Skin epidermis (tissue), 12 donors: Measurements from ENCODE around the gene MGP.

ENCODE experiments used
- H3K27ac ChIP-seq, 21 experiments: fragments of 200-600 bp; sonication (generic) in 11 of 21; one replicate each; pipeline ENCODE4 v1.5.0; 2020; ENCODE audit warnings: mild to moderate bottlenecking in 3 of 21, inconsistent platforms in 2 of 21, moderate library complexity in 2 of 21
- H3K4me3 ChIP-seq, 7 experiments: fragments of 200-600 bp; sonication (generic) in 2 of 7; one replicate each; pipeline ENCODE4 v1.5.0; 2020; ENCODE audit warnings: inconsistent platforms in 2 of 7, mild to moderate bottlenecking in 2 of 7, moderate library complexity in 1 of 7

MGP gene

DNA sequence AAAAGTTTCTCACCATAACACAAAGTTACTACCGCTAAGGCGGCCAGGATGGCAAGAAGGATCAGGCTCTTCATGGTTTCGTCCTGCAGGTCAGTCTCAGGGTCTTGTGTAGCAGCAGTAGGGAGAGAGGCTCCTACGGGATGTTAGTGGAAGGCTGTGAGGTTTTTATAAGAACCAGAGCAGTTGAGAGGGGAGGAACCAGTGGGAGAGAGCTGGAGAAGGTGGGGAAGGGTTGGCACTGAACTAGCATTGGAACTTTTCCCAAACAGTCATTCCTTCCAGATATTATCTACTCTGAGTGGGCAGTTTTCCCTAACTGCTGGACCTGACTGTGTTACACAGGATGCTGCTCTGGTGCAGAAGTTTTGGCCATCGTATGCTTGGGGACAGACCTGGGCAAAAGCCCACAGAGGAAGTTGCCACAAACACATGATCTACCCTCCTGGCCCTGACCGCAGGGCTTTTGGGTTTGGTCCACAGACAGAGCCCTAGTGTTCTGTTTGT, at the start of gene MGP:
MGP (minus strand) TSS at position 137 of the 504 bp plus-strand sequence; CDS start at position 74, 63 bp downstream.
- H3K27ac ChIP-seq = peak within 1 kb of the TSS in 17 of 21 experiments; percentile 5 to 74 (median 55)
- peak within 1 kb of the TSS in 4 of 7 experiments; percentile 10 to 36 (median 16) for H3K4me3 ChIP-seq

DNA sequence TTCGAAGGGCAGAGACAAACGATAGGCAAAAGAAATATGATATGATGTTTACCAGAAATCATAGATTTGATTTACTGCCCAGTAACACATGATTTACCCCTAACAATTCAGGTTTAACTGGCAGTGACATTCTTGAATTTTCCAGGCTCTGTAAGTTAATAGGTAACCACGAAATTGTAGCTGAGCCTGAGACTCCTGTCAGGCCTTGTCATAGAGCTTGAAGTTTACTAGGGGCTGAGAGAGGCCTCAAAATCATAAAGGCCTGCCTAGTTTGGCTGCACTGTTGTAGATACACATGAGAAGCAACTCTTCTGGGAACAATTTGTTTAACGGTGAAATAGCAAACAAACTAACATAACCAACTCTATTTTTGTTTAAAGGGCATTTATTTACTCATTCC, 49.4 kb upstream of the MGP start:
- Histone ChIP-seq H3K27ac (no peak overlapping the region), H3K4me3 (no peak overlapping the region)

- H3K27ac ChIP-seq = no peak overlapping the region
- H3K4me3 ChIP-seq = no peak overlapping the region
These were observed 48.9 kb upstream of the MGP start for GRCh38 chr12:14934511-14934910.

DNA sequence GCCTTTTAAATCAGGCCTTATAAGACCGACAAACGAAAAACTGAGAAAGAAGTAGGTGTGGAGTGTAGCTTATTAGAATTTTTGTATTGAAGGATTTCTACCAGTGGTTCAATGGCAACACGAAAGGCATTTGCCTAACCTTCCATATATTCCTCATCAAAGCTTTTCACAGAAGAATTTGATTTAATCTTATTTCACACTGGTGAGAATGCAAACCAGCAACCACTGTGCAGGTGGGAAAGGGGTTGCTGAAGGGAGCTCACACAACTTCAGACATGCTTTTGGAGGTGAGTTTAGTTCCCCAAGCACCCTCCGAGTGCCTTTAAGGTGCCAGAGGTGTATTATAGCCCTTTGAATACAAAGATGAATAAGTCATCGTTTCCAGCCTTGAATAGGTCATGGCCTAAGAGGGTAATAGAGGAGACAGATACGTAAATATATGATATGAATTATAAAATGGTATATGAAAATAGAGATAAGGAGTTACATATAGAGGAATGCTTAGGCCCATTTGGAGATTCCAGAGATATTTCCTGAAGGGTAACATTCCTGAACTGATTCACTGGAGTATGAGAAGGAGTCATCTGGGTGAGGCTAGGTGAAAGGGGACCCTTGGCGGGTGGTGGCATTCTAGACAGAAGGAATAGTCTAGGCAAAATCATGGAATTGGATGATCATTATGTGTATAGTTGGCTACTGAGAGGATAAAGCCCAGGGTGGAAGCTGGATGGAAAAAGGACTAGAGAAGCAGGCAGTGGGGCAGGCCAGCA, 46.3 kb upstream of the MGP start:
- Histone ChIP-seq H3K4me3 (no peak overlapping the region), H3K27ac (no peak overlapping the region)

DNA sequence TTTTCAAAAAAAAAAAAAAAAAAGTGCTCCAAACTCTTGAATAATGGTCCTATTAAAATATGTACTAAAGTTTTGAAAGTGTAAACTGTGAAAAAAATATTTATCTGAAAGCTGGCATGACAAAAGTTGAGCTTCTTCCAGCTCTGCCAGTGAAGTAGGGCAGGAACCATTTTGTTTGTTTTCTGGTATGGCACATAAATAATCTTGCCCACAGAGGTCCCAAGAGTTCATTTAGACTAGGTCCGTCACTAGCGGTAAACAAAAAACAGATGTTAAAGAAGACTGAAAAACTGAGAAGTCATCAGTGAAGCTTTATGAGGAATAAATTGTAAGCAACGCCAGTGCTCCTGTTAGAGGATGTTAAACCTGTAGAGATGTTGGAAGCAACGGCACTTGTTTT, 45.7 kb upstream of the MGP start:
- no peak overlapping the region for H3K27ac ChIP-seq
- H3K4me3 ChIP-seq = no peak overlapping the region

- H3K4me3 ChIP-seq = no peak overlapping the region
- H3K27ac ChIP-seq = no peak overlapping the region
These were observed 44.6 kb upstream of the MGP start for GRCh38 chr12:14930299-14930698.

DNA sequence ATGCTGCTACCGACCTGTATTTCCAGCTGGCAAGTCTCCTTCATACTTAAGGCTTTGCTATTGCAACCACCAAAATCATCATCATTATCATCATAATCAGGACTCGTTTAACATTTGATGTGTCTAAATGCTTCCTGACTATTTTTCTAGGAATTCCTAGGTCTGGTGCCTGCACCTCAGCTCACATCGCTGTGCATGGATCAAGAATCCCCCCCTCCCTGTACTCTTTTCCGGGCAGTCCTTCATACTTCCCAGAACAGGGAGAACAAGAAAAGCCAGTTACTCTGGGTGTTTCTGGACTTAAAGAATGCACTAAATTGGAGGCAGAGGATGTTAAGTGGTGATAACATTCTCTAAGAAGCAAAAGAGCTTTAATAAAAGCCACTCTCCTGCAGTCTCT, 43.3 kb upstream of the MGP start:
- peak overlapping the region in 13 of 21 experiments; percentile 3 to 77 (median 29) for H3K27ac ChIP-seq
- peak overlapping the region in 1 of 7 experiments; percentile 15 for H3K4me3 ChIP-seq

GRCh38 chr12:14927267-14927666, 41.6 kb upstream of the MGP start:
- H3K27ac ChIP-seq = no peak overlapping the region
- no peak overlapping the region for H3K4me3 ChIP-seq

- no peak overlapping the region for H3K4me3 ChIP-seq
- no peak overlapping the region for H3K27ac ChIP-seq
These were observed 38.9 kb upstream of the MGP start for GRCh38 chr12:14924541-14924940.

DNA sequence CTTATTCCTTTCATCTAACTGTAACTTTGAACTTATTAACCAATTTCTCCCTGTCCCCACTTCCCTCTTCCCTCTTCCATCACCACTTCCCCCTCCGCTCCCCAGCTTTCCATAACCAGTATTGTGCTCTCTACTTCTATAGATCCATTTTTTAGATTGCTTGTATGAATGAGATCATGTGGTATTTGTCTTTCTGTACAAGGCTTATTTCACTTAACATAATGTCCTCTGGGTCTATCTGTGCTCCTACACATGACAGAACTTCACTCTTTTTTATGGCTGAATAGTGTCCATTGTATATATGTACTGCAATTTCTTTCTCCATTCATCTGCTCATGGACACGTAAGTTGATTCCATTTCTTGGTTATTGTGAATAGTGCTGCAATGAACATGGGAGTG, 38.3 kb upstream of the MGP start:
- Histone ChIP-seq H3K27ac (no peak overlapping the region), H3K4me3 (no peak overlapping the region)

DNA sequence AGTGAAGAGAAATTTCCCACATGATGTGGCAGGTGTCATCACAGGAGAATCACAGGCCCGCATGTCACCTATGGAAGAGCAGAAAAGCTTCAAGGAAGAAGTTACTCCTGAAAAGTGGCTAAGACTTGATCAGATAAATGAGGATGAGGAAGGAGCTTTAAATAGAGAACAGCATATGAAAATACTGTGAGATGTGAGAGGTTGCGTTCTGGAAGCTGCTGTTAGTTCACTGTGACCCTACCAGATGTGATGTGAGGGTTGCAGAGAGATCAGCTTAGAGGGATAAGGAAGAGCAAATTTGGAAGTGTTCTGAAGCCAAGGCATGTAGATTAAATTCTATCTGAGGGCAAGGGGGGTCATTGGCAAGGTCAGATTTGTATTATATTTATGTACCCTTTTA, 35.6 kb upstream of the MGP start:
- Histone ChIP-seq H3K4me3 (no peak overlapping the region), H3K27ac (no peak overlapping the region)

DNA sequence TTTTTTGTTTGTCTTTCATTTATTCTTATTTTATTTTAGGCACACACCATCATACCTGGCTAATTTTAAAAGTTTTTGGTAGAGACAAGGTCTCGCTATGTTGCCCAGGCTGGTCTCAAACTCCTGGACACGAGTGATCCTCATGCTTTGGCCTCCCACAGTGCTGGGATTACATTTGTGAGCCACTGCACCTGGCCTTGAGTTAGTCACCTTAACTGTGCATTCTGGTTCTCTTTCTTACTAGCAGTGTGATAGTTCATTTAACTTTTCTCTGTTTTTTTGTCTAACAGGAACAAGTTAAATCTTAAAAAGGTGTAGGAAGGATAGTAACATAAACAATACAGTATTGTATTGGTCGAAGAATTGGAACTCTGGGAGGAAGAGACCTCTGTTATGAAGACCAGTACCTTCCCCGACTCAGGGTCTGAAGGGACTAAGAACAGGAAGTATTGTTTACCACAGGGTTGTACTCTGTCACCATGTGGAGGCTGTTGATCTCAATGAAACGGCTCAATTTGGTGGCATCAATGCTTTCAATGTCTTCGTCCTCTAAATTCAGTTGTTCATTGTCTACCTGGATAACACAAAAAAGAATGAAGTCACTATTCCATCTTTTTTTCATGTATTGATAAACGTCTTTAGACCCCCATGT, 34.9 kb upstream of the MGP start:
- H3K27ac ChIP-seq = no peak overlapping the region
- no peak overlapping the region for H3K4me3 ChIP-seq

DNA sequence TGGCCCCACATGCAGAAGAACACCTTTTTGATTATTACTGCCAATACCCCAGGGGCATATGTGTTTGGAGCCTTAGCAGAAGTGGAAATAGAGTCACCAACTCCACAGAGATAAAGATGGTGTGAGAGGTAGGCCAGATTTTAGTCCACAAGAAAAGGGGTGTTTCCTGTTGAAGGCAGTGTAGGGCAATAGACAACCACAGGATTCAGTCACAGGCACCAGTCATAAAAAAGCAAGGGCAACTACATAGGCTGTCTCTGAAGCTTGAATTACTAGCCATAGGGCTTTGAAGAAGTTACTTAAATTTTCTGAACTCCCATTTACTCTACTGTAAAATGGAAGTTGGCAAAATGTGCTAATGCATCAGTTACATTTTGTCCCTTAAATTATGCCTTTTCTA, 33.8 kb upstream of the MGP start:
- Histone ChIP-seq H3K27ac (no peak overlapping the region), H3K4me3 (no peak overlapping the region)

DNA sequence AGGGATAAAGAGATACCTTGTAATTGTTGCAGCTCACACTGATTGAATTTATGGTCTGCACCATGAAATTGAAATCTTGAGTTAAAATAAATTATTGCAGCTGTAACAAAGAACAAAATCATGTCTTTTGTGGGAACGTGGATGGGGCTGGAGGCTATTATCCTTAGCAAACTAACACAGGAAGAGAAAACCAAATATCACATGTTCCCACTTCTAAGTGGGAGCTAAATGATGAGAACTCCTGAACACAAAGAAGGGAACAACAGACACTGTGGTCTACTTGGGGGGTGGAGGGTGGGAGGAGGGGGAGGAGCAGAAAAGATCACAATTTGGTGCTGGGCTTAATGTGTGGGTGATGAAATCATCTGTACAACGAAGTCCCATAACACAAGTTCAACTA, 30.1 kb upstream of the MGP start:
- H3K27ac ChIP-seq = no peak overlapping the region
- no peak overlapping the region for H3K4me3 ChIP-seq

GRCh38 chr12:14913381-14913781, 27.7 kb upstream of the MGP start:
- Histone ChIP-seq H3K4me3 (no peak overlapping the region), H3K27ac (peak overlapping the region in 13 of 21 experiments; percentile 2 to 74 (median 48))

DNA sequence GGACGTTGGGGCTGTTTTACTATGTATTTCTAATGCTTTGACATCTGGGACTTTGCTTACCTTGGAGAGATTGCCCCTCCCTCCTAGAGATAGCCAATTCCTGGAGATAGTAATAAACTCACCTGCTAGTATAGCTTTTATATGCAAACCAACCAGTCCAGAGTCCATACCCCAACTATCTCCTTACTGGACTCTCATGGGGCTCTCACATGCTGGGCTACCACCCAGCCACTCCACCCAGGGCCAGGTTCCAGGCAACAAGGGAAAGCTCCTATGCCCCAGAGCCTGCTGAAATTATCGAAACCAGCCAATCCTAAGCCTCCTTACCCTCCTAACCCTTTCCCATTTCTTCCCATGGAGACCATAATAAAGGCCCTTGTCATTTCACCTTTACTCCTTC, 25.5 kb upstream of the MGP start:
- Histone ChIP-seq H3K27ac (no peak overlapping the region), H3K4me3 (no peak overlapping the region)

DNA sequence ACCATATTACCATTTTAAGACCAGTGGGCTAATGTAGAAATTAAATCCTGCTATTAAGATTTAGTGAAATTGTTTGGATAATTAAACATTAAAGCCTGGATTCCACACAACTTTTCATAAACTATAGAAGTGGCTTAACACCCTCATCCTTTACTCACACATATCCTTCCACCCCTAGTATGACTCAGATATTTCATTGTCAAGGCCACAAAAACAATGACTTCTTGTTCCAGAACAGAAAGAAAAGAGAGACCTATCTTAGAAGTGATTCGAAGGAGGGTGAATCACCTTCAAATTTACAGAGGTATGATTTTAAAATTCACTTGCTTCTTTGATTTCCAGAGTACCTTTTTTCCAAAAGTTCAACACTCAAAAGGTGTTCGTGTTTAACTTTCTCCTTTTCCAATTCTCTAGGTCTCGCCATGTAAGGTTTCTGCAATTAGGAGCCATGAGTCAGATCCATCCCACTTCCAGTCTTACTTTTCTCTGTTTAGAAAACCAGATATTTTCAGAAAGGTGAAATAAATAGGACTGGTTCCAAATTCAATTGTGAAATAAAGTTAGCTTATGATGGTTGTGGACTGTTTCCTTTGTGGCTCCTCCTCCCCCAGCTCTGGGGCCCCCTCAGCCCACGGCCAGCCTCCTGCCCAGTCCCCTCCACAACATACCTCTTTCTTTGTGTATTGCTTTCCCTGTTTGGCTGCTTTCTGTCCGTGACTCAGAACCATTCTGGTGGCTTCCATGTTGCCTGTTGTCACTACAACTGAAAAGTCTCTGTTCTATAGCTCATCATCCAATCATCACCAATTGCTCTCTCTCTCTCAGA, 24.6 kb upstream of the MGP start:
- H3K27ac ChIP-seq = peak overlapping the region in 7 of 21 experiments; percentile 8 to 64 (median 24)
- H3K4me3 ChIP-seq = no peak overlapping the region

GRCh38 chr12:14907953-14908352, 22.3 kb upstream of the MGP start:
- Histone ChIP-seq H3K27ac (no peak overlapping the region), H3K4me3 (no peak overlapping the region)

DNA sequence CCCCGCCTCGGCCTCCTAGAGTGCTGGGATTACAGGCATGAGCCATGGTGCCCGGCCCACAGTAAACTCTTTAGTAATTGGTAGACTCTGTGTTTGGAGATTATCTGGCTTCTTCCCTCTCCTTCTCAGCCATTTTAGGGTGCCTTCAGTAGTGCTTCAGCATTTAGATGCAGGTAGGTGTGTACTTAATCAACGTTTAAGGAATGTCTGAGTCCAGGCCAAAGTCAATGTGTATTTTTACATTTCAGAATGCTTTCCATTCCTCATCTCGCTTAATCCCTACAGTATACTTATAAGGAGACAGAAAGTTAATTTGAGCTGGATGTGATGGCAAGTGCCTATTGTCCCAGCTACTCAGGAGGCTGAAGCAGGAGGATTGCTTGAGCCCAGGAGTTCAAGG, 20.5 kb upstream of the MGP start:
- Histone ChIP-seq H3K4me3 (no peak overlapping the region), H3K27ac (peak overlapping the region in 10 of 21 experiments; percentile 13 to 76 (median 52))

GRCh38 chr12:14905269-14906004, 19.8 kb upstream of the MGP start:
- no peak overlapping the region for H3K4me3 ChIP-seq

More at GRCh38 chr12:14905269-14906004, 19.8 kb upstream of the MGP start:
- peak overlapping the region in 16 of 21 experiments; percentile 13 to 76 (median 52) for H3K27ac ChIP-seq
